GM18505 (cell line): Measurements from ENCODE around the gene GDNF.
A peak's percentile ranks its signal among the peaks of the same experiment; 100 is the strongest.
"Not testable (repeated sequence)": the region's sequence is repeated elsewhere in the genome, so short reads cannot be mapped to it uniquely, and the experiment has no call there.

Experiments
- ATAC-seq: cut with Tn5 transposase; IDR thresholded peaks from one replicate; pipeline ENCODE4 v1.9.1; 2021; ENCODE audit not compliant: unreplicated experiment
- POLR2A ChIP-seq: IDR thresholded peaks from 4 replicates; pipeline ENCODE4 v1.6.1; 2011; ENCODE audit warnings: borderline replicate concordance; ENCODE audit not compliant: insufficient read depth, insufficient read length; ENCODE audit errors: extremely low read depth

The GDNF gene, protein sequence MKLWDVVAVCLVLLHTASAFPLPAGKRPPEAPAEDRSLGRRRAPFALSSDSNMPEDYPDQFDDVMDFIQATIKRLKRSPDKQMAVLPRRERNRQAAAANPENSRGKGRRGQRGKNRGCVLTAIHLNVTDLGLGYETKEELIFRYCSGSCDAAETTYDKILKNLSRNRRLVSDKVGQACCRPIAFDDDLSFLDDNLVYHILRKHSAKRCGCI

GRCh38 chr5:37839407-37840052, at the start of gene GDNF:
Gene GDNF (minus strand): TSS chr5:37840041. CDS start chr5:37834796, 5,245 bp downstream.
- no peak for TF ChIP-seq POLR2A
- ATAC-seq: no peak

DNA sequence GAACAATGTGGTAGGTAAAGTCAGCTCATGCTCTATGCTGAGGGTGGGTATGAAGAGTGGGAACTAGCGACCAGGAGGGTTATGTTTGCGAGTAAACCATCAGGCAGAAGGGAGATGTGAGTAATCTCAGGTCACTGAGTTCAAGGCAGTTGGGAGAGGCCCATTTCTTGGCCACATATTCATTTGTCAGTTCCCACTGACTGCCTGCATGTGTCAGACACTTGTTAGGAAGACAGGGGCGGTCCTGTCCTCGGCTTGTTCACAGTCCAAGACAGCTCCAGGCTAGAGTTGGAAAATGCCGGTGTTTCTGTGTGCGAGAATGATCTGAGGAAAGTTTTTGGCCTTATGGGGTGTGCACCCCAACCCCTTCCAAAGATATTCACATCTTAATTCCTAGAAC, 48.6 kb upstream of the GDNF start:
- no peak for TF ChIP-seq POLR2A
- ATAC-seq: no peak

DNA sequence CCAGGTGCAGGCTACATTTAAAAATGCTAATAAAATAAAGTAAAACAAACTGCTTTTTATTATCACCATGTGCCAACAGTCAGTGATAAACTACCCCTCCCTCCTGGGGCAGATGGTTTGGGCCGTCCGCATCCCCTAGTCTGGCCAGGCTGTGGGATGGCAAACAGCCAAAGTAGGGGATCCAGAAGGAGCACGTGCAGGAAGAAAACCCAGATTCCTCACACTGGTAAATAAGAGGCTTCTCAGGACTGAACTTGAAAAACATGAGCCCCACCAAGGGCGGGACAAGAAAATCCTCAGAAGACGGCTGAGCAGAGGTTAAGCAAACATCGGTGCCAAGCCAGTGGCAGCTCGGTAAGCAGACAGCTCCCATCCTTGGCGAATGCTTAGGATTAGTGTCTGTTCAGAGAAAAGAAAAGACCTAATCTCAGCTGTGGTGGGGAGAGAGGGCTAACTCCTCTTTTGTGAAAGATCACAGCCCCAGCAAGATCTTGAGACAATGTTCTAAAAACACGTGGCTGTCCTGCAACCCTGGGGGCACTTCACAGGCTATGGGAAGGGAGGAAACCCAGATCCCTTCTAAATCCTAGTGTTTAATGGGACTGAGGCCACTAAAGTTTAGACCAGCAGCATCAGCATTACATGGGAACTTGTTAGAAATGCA, 46.5 kb upstream of the GDNF start:
- no peak for ATAC-seq
- TF ChIP-seq POLR2A: no peak

- no peak for TF ChIP-seq POLR2A
- ATAC-seq: no peak
Measured at GRCh38 chr5:37882636-37883035, 42.8 kb upstream of the GDNF start.

DNA sequence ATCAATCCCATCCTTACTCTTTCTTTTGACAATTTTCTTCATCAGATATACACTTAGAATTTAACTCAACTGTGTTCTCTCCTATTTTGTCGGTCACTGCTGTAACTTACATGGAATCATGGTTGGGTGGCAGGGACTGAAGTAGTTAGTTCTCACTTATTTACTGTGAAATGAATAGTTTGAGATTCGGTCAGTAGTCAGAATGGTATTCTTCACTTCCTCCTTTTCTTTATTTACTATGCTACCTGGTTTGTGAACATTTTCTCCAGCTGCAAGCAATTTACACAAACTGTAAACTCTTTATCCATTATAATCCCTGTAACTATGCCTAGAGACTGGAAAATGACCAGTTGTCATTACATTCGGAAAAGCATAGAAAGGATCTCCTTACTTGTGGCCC, 41.5 kb upstream of the GDNF start:
- ATAC-seq: peak; percentile 86
- no peak for TF ChIP-seq POLR2A

DNA sequence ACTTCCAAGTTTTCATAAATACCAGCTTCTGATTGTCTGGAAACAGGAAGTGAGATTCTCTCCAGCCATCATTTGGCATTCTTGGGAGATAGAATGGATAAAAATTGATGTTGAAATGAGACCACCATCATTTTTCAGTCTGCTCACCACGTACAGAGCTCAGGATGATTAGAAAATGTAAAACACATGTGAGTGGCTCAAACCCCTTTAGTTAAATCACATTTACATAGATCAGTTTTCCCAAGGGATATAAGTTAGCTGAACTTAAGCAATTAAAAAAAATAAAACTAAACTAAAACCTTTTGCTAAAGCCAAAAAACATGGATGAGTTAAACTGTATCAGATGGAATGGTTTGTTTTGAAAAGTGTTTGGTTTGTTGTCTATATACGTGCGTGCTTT, 37.1 kb upstream of the GDNF start:
- TF ChIP-seq POLR2A: no peak

GRCh38 chr5:37876245-37876644, 36.4 kb upstream of the GDNF start:
- TF ChIP-seq POLR2A: no peak
- no peak for ATAC-seq

More for the DNA sequence above, 37.1 kb upstream of the GDNF start:
- ATAC-seq: no peak

- ATAC-seq: no peak
- no peak for TF ChIP-seq POLR2A
Measured at GRCh38 chr5:37875051-37875787, 35.4 kb upstream of the GDNF start.

- no peak for TF ChIP-seq POLR2A
- ATAC-seq: no peak
Measured at GRCh38 chr5:37873988-37874387, 34.1 kb upstream of the GDNF start.

DNA sequence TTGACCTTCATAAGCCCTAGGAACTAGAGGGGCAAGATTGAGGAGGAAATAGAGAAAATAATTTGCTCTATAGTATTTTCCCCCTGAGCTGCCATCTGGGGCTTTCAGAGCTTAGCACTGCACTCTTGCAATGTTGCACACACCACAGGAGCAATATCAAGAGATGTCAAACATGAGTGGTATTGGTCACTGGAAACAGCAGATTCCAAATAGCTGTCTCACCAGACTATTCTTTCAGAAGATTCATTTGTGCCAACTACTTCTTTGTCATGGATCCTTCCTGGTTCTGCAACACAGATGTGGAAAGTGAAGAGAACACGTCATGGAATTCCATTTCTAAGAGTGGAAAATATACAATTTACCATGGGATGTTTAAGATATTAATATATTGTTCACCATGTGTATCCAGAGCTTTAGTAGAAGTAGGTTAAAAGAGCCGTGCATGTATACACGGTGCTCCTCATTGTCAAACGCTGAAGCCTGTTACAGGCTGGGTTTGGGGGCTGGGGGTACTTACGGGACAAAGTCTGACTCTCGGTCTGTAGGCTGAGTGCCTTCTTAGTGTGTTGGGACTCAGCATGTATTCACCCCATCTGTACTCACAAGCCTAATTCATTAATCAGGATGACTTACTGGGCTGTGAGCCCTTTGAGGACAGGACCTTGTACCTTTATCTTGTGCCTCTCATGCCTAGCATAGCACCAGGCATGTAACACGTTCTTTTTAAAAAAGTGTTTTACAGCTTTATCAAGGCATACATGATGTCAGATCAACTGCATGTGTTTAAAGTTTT, 31.4 kb upstream of the GDNF start:
- no peak for TF ChIP-seq POLR2A
- no peak for ATAC-seq

DNA sequence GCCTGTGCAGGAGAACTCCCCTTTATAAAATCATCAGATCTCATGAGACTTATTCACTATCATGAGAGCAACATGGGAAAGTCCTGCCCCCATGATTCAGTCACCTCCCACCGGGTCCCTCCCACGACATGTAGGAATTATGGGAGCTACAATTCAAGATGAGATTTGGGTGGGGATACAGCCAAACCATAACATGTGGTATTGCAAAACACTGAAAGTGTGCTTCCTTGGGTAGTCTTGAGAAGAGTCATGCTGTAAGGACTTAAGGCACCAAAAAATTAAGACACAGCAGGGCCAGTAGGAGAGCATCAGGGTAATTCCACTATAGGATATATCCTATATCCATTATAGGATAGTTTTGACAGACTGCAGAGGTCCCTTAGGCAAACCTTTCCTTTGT, 29.4 kb upstream of the GDNF start:
- ATAC-seq: no peak
- TF ChIP-seq POLR2A: no peak

DNA sequence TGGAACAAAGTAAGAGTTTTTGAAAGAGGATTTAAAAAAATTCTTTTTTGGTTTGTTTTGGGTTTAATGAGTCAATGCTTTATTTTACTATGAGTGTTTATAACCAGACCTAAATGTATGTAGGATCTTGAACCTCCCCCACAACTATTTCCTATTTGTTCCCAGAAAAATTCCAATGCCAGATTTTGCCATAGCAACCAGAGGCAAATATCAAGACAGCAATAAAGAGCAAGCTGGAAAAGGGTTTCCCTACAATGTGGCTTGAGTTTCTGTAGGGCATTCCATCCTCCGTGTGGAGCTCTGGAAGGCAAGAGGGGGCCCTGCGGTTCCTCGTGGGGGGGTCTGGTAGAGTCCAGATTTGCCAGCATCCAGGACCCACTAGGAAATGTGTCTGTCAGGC, 27.8 kb upstream of the GDNF start:
- ATAC-seq: no peak
- no peak for TF ChIP-seq POLR2A

GRCh38 chr5:37862907-37863306, 23.1 kb upstream of the GDNF start:
- not testable (repeated sequence) for ATAC-seq
